H1 (cell line): ENCODE data around the gene LYRM4.

ENCODE experiments used
- CREB1 ChIP-seq: IDR thresholded peaks from 2 replicates; pipeline ENCODE4 v1.6.1; 2012; ENCODE audit warnings: inconsistent platforms
- CTCF ChIP-seq, 3 experiments: IDR thresholded peaks; 1 replicate in 2 of 3; 2 replicates in 1 of 3; pipeline versions ENCODE4 v1.5.1 to v1.6.1; 2011; ENCODE audit warnings: low read length in 3 of 3, mild to moderate bottlenecking in 3 of 3, inconsistent platforms in 2 of 3, low read depth in 1 of 3, moderate library complexity in 1 of 3; ENCODE audit not compliant: insufficient read depth in 1 of 3; ENCODE audit errors: control extremely low read depth in 1 of 3
- POLR2A ChIP-seq, 2 experiments: IDR thresholded peaks; 1 replicate in 1 of 2; 2 replicates in 1 of 2; pipeline ENCODE4 v1.6.1; 2011; ENCODE audit warnings: low read depth in 2 of 2, low read length in 2 of 2, mild to moderate bottlenecking in 2 of 2; ENCODE audit errors: control extremely low read depth in 1 of 2
- POLR2AphosphoS5 ChIP-seq: IDR thresholded peaks from 2 replicates; pipeline ENCODE4 v1.6.1; 2011; ENCODE audit warnings: low read depth, low read length
- RFX5 ChIP-seq: IDR thresholded peaks from 2 replicates; pipeline ENCODE4 v1.6.1; 2011; ENCODE audit warnings: low read depth, low read length, improper control_type of control experiment, borderline replicate concordance
- SP2 ChIP-seq: IDR thresholded peaks from 2 replicates; pipeline ENCODE4 v1.6.1; 2012; ENCODE audit warnings: mild to moderate bottlenecking, low read length, inconsistent platforms

GRCh38 chr6:5151955-5152401 is 108.8 kb downstream of the LYRM4 start:
- no peak for TF ChIP-seq POLR2AphosphoS5
- TF ChIP-seq POLR2A (IDR thresholded peaks at IDR 0.05; ENCODE audit: control extremely low read depth in 1 of 2, low read depth in 2 of 2, low read length in 2 of 2): no peak
- TF ChIP-seq CTCF (IDR thresholded peaks at IDR 0.05; ENCODE audit: control extremely low read depth in 1 of 3, insufficient read depth in 1 of 3, low read depth in 1 of 3, low read length in 3 of 3): no peak
- no peak for TF ChIP-seq CREB1
- no peak for TF ChIP-seq SP2
- no peak for TF ChIP-seq RFX5
